Tongue (tissue), 2 donors: ENCODE results near the gene IST1. TPM values are rescaled to one million over a fixed set of nuclear protein-coding genes. Genes with fewer than 3 reads are reported as not detected.
"Not testable (repeated sequence)": the region's sequence is repeated elsewhere in the genome, so short reads cannot be mapped to it uniquely, and the experiment has no call there.

Experiments
- DNase-seq: peaks from one replicate; pipeline ENCODE4 v3.0.0-alpha.2; 2015
- total RNA-seq: library from RNA; depleted of rRNA; stranded (reverse); fragments of >200 nt; gene quantifications from one replicate; pipeline ENCODE4 v1.2.3, GENCODE V29; 2014

Gene IST1
- total RNA-seq, 1 donor from 2014 or later = 213 TPM

- DNase-seq = peak; percentile 86
Observed at GRCh38 chr16:71882505-71883167, 12.7 kb upstream of the IST1 start.

DNA sequence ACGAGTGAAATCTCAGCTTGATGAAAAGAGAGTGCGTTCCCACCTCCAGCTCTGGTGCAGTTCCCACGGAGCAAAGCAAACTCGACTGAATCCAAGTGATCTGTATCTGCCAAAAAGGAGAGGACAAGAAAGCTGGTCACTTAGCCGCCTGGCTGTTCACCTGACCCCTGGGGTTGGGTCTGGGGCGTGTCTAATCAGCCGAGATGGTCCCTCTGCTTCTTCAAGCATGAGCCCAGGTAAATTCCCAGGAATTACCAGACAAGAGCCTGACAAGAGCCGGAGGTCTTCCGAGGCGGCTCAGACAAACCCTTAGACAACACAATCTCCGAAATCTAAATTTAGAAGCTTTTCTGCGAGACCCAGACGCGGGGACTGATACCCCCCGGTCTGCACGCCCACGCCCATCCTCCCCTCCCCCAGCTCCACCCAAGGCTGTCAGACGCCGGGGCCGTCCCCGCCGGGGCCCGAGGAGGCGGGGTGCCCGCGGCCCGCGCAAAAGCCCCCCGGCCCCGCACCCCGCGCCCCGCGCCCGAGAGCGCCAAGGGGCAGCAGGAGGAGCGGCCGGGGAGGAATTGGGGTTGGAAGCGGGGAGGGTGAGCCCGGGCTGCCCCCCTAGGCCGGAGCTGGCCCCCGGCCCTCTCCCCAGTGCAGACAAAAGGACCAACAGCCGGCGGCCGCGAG is 12.0 kb upstream of the IST1 start:
- DNase-seq = peak; percentile 68

DNA sequence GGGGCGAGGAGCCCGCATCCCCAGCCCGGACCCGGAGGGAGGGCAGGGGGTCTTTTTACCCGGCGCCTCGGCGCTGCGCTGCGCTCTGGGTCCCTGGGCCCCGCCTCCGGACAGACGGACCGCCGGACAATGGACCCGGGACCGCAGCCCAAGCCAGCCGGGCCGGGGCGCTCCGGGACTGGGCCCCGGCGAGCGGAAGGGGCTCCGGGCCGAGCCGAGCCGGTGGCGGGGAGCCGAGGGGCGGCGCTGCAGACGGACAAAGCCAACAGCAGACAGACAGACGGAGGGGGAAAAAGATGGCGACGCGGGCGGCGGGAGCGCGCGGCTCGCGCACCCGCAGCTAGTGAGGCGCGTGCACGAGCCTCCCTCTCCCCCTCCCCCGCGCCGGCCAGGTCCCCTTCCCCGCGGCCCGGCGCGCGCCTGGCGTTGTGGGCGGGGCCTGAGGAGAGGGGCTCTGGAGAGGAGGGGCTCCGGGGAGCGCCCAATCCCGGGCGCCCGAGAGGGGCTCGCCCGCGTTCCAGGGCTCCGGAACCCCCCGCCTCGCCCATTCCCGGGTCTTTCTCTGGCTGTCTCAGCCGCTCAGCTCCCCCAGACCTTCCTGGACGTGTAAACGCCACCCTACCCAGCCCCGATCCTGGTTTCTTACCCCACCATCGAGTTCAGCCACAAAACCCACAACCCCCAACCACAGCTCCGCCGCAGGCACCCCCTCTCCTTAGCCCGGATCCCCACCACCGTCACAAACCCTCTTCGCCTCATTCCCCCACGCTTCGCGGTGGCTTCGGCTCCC is 11.3 kb upstream of the IST1 start, which contains the start of gene ZNF821:
TSS of gene ZNF821 (minus strand) at position 334 of the 790 bp plus-strand sequence. CDS start 4,236 bp downstream, outside the sequence.
- DNase-seq = peak; percentile 95

DNA sequence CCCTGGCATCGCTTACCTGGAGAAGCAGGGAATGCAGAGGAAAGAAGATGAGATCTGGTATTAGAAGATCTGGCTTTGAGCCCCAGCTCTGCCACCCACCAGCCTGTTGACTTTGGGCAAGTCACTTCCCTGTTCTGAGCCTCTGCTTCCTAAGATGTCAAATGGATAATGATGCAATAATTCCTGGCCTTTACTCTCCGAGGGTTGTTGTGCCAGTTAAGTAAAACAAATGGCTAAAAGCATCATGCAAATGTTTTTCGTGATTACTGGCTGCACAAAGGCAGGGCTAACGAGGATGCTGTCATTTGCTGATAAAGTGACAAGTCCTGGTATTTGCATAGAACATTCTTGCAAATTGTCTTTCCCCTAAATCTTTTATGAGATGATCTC is 10.1 kb upstream of the IST1 start:
- DNase-seq = no peak

GRCh38 chr16:71889147-71889546 is 6.2 kb upstream of the IST1 start:
- no peak for DNase-seq

GRCh38 chr16:71893888-71894228 is 1.5 kb upstream of the IST1 start:
- DNase-seq = no peak

DNA sequence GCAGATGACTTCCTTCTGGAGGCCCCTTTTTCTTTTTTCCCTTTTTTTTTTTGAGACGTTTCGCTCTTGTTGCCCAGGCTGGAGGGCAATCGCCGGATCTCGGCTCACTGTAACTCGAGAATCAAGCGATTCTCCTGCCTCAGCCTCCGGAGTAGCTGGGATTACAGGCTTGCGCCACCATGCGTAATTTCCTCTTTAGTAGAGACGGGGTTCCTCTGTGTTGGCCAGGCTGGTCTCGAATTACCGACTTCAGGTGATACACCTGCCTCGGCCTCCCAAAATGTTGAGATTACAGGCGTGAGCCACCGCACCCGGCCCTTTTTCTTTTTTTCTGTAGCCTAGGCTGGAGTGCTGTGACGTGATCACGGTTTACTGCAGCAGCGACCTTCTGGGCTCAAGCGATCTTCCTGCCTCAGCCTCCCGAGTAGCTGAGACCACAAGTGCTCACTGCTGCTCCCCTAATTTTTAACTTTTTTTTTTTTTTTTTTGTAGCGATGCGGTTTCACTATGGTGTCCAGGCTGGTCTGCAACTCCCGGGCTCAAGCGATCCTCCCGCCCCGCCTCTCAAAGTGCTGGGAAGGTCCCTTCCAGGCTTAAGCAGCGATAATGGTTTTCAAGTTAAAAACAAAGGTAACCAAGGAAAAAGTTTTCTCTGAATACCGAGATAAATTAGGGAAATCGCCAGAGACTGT is 956 bp upstream of the IST1 start:
- DNase-seq = peak; percentile 62

- peak; percentile 44 for DNase-seq
Observed at GRCh38 chr16:71895679-71896365, 491 bp downstream of the IST1 start.

GRCh38 chr16:71896764-71897368 is 1.5 kb downstream of the IST1 start:
- DNase-seq = no peak

GRCh38 chr16:71899171-71899570 is 3.8 kb downstream of the IST1 start:
- no peak for DNase-seq

GRCh38 chr16:71902656-71903365 is 7.5 kb downstream of the IST1 start:
- no peak for DNase-seq

- DNase-seq = no peak
Observed at GRCh38 chr16:71903608-71904007, 8.3 kb downstream of the IST1 start.

DNA sequence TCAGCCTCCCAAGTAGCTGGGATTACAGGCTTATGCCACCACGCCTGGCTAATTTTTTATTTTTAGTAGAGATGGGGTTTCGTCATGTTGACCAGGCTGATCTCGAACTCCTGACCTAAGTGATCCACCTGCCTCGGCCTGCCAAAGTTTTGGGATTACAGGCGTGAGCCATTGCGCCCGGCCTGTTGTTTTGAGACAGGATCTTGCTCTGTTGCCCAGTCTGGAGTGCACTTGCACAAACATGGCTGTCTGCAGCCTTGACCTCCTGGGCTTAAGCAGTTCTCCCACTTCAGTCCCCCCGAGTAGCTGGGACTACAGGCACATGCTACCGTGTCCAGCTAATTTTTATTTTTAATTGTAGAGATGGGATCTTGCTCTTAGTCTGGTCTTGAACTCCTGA is 8.9 kb downstream of the IST1 start:
- no peak for DNase-seq

DNA sequence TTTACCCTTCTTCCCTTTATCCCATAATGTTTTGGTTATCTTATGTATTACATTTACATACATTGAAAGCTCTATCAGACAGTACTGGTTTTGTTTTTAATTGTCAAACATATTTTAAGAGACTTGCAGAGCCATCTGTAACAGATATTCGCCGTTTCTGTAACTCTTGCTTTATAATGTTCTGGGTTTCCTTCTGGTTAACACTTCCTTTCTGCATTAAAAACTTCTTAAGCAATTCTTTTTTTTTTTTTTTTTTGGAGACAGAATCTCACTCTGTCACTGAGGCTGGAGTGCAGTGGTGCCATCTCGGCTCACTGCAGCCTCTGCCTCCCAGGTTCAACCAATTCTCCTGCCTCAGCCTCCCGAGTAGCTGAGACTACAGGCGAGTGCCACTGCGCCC is 10.4 kb downstream of the IST1 start:
- DNase-seq = not testable (repeated sequence)

DNA sequence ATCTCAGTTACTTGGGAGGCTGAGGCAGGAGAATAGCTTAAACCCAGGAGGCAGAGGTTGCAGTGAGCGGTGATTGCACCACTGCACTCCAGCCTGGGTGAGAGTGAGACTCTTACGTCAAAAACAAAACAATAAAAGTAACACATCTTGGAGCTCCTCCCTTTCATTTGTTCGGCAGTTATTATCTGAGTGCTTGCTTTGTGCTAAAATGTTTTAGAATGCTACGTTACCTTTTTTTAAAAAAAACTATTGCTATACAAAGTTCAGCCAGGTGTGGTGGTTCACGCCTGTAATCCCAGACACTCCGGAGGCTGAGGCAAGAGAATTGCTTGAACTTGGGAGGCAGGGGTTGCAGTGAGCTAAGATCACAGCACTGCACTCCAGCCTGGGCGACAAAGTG is 15.8 kb downstream of the IST1 start:
- DNase-seq = no peak

DNA sequence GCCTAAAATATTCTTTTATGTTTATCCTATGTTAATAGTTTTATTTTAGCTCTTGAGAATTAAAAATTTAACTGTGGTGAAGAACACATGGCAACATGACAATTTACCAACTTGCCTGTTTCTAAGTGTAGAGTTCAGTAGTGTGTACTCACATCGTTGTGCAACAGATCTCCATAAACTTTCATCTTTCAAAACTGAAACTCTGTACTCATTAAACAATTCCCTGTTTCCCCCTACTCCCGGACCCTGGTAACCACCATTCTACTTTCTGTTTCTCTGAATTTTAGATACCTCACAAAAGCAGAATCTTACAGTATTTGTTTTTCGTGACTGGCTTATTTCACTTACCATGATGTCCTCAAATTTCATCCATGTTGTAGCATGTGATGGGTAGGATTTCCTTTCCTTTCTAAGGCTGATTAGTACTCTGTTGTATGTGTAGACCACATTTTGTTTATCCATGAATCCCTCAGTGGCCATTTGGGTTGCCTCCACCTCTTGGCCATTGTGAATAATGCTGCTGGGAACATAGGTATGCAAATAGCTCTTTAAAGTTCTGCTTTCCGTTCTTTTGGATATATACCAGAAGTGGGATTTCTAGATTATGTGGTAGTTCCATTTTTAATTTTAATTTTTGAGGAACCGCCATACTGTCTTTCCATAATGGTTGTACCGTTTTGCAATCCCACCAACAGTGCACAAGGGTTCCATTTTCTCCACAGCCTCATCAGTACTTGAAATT is 17.4 kb downstream of the IST1 start:
- no peak for DNase-seq

DNA sequence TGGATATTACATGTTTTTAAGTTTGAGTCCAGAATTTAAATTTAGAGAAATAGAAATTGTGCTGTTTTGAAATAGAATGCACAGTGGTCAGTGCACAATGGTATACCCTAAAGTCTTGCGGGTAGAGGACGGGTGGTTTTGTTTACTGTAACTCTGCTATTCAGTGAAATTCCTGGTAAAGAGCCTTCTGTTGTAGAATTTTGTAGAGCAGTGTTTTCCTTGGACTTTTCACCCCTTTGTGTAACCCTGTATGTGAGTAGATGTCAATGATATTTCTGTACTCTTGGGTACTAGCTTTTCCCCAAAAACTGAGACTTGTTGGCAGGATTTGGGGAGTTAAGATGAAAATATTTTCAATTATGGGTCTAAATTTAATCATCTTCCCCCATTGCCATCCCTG is 19.5 kb downstream of the IST1 start:
- DNase-seq = no peak

GRCh38 chr16:71915350-71915749 is 20.0 kb downstream of the IST1 start:
- DNase-seq = no peak

DNA sequence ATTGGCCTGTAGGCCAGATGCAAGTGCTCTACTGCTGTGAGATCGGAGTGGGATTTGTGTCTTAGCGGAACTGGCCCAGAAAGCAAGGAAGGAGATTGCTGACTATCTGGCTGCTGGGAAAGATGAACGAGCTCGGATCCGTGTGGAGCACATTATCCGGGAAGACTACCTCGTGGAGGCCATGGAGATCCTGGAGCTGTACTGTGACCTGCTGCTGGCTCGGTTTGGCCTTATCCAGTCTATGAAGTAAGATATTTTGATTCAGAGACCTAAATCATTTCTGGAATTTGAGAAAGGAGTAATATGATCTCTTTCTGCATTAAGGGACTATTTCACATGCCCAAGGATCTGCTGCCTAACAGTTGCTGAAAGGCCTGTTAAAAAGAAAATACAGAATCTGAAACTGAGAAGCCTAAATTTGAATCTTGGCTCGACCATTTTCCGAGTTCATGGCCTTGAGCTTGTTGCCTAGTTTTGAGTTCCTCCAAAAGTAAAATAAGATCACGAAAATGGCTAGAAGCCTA is 21.1 kb downstream of the IST1 start:
- no peak for DNase-seq

- peak; percentile 37 for DNase-seq
Observed at GRCh38 chr16:71917900-71918299, 22.6 kb downstream of the IST1 start.
